SK-N-SH (cell line): ENCODE data around the gene FBXO15. TPM values are rescaled to one million over a fixed set of nuclear protein-coding genes. Genes with fewer than 3 reads are reported as not detected.

Experiments used
- CTCF ChIA-PET: fragments of 300-600, 350-600 bp; formaldehyde crosslinking; extraction: SDS; loops from one replicate; lab custom pipeline; 2021; lab: Yijun Ruan, JAX
- POLR2A ChIA-PET: fragments of 350-600 bp; sonication (Branson Sonifier 250); formaldehyde crosslinking; extraction: SDS; loops from one replicate; lab custom pipeline; 2020; ENCODE audit warnings: antibody characterized with exemption, inconsistent platforms; lab: Yijun Ruan, JAX
- DNase-seq: peaks from one replicate; pipeline ENCODE4 v3.0.0; 2012
- H2AFZ ChIP-seq: fragments of 200-600 bp; sonication (generic); 2 replicates; pipeline ENCODE4 v1.8.1; 2016; ENCODE audit warnings: antibody characterized with exemption, mild to moderate bottlenecking, low read depth
- H3F3A ChIP-seq: fragments of 200-600 bp; sonication (generic); replicated peaks from 2 replicates; pipeline ENCODE3; 2016; ENCODE audit warnings: antibody characterized with exemption, mild to moderate bottlenecking; ENCODE audit not compliant: insufficient read depth
- H3K27ac ChIP-seq, 2 experiments: fragments of 200-500 bp in 1 of 2; fragments of 200-600 bp in 1 of 2; sonication (Bioruptor generic) in 1 of 2; sonication (generic), shearing (Covaris generic) in 1 of 2; 2 replicates each; pipeline versions ENCODE4 v1.5.1 to v1.6.1; 2014 to 2016; ENCODE audit warnings: low read depth in 2 of 2, inconsistent platforms in 1 of 2, low read length in 1 of 2, mild to moderate bottlenecking in 1 of 2, mixed read lengths in 1 of 2
- H3K27me3 ChIP-seq: fragments of 200-600 bp; sonication (generic), shearing (Covaris generic); 2 replicates; pipeline ENCODE4 v1.6.1; 2016; ENCODE audit warnings: mixed run types; ENCODE audit not compliant: insufficient read depth
- H3K36me3 ChIP-seq, 2 experiments: fragments of 200-500 bp in 1 of 2; fragments of 200-600 bp in 1 of 2; sonication (Bioruptor generic) in 1 of 2; sonication (generic) in 1 of 2; replicated peaks in 1 of 2; 2 replicates each; pipeline versions ENCODE3 to v1.5.1; 2014 to 2016; ENCODE audit warnings: low read length in 1 of 2, mild to moderate bottlenecking in 1 of 2; ENCODE audit not compliant: insufficient read depth in 2 of 2, control insufficient read depth in 1 of 2
- H3K4me1 ChIP-seq, 2 experiments: fragments of 200-500 bp in 1 of 2; fragments of 200-600 bp in 1 of 2; sonication (Bioruptor generic) in 1 of 2; sonication (generic), shearing (Covaris generic) in 1 of 2; 2 replicates each; pipeline versions ENCODE4 v1.5.1 to v1.6.1; 2014 to 2016; ENCODE audit warnings: low read depth in 1 of 2, low read length in 1 of 2, mixed run types in 1 of 2; ENCODE audit not compliant: insufficient read depth in 2 of 2, control insufficient read depth in 1 of 2
- H3K4me2 ChIP-seq: fragments of 200-600 bp; sonication (generic), shearing (Covaris generic); 2 replicates; pipeline ENCODE4 v1.6.1; 2017; ENCODE audit warnings: mixed run types
- H3K4me3 ChIP-seq, 2 experiments: fragments of 200-500 bp in 1 of 2; fragments of 200-600 bp in 1 of 2; sonication (Bioruptor generic) in 1 of 2; sonication (generic), shearing (Covaris generic) in 1 of 2; 2 replicates each; pipeline versions ENCODE4 v1.5.1 to v1.8.1; 2014 to 2016; ENCODE audit warnings: low read depth in 2 of 2, inconsistent platforms in 1 of 2, low read length in 1 of 2, mild to moderate bottlenecking in 1 of 2, mixed read lengths in 1 of 2, moderate library complexity in 1 of 2
- H3K79me2 ChIP-seq: fragments of 200-600 bp; sonication (generic); 2 replicates; pipeline ENCODE4 v1.8.1; 2017; ENCODE audit warnings: mild to moderate bottlenecking; ENCODE audit not compliant: insufficient read depth
- H3K9ac ChIP-seq: fragments of 200-600 bp; sonication (generic); 2 replicates; pipeline ENCODE4 v1.6.1; 2017; ENCODE audit warnings: mixed run types
- H3K9me2 ChIP-seq: fragments of 200-600 bp; sonication (generic); 2 replicates; pipeline ENCODE4 v1.6.1; 2017; ENCODE audit warnings: mixed run types
- H3K9me3 ChIP-seq: fragments of 200-600 bp; sonication (generic); 2 replicates; pipeline ENCODE4 v1.6.1; 2017; ENCODE audit warnings: mixed run types, mild to moderate bottlenecking, moderate library complexity
- H4K20me1 ChIP-seq: fragments of 200-600 bp; sonication (generic); 2 replicates; pipeline ENCODE4 v1.6.1; 2017; ENCODE audit warnings: mild to moderate bottlenecking, mixed run types; ENCODE audit not compliant: insufficient read depth
- CHD2 ChIP-seq: fragments of 150-350 bp; IDR thresholded peaks from 2 replicates; pipeline ENCODE4 v1.6.1; 2018; ENCODE audit warnings: low read length; ENCODE audit not compliant: partially characterized antibody
- ELF1 ChIP-seq: IDR thresholded peaks from 2 replicates; pipeline ENCODE4 v1.4.0; 2012
- EP300 ChIP-seq, 2 experiments: IDR thresholded peaks; 2 replicates each; pipeline versions ENCODE4 v1.4.0 to v1.6.1; 2012; ENCODE audit warnings: borderline replicate concordance in 1 of 2, low read depth in 1 of 2, low read length in 1 of 2
- GABPA ChIP-seq: IDR thresholded peaks from 2 replicates; pipeline ENCODE4 v1.4.0; 2012; ENCODE audit warnings: low read depth, mild to moderate bottlenecking
- IRF3 ChIP-seq: fragments of 150-350 bp; IDR thresholded peaks from 2 replicates; pipeline ENCODE4 v1.6.1; 2016; ENCODE audit warnings: mild to moderate bottlenecking, low read depth, low read length
- MAX ChIP-seq: IDR thresholded peaks from 2 replicates; pipeline ENCODE4 v1.4.0; 2012; ENCODE audit warnings: low read depth
- MEF2A ChIP-seq: IDR thresholded peaks from 2 replicates; pipeline ENCODE4 v1.4.0; 2012; ENCODE audit warnings: low read depth, borderline replicate concordance
- MXI1 ChIP-seq: IDR thresholded peaks from 2 replicates; pipeline ENCODE4 v1.6.1; 2012; ENCODE audit warnings: mild to moderate bottlenecking, low read depth, low read length, improper control_type of control experiment
- NFIC ChIP-seq: IDR thresholded peaks from 2 replicates; pipeline ENCODE4 v1.4.0; 2012; ENCODE audit warnings: borderline replicate concordance
- NRF1 ChIP-seq: IDR thresholded peaks from 2 replicates; pipeline ENCODE4 v1.6.1; 2012; ENCODE audit warnings: low read depth, mild to moderate bottlenecking, low read length
- PBX3 ChIP-seq: IDR thresholded peaks from 2 replicates; pipeline ENCODE4; 2012
- POLR2AphosphoS5 ChIP-seq: IDR thresholded peaks from 2 replicates; pipeline ENCODE4 v1.6.1; 2012; ENCODE audit warnings: low read depth, low read length
- RCOR1 ChIP-seq: fragments of 150-350 bp; IDR thresholded peaks from 2 replicates; pipeline ENCODE4 v1.6.1; 2017; ENCODE audit warnings: antibody characterized with exemption, low read length
- SIN3A ChIP-seq: IDR thresholded peaks from 2 replicates; pipeline ENCODE4 v1.6.1; 2012; ENCODE audit warnings: low read depth, mild to moderate bottlenecking, low read length, moderate library complexity, borderline replicate concordance
- TCF12 ChIP-seq: IDR thresholded peaks from 2 replicates; pipeline ENCODE4 v1.4.0; 2012
- YY1 ChIP-seq: IDR thresholded peaks from 2 replicates; pipeline ENCODE4 v1.4.0; 2012; ENCODE audit warnings: low read depth, mild to moderate bottlenecking
- WGBS: methylation state at CpG from one replicate; pipeline ENCODE4 v1.1.6; 2017; ENCODE audit warnings: low lambda C conversion rate; 5-methylcytosine and 5-hydroxymethylcytosine counted together
- polyA plus RNA-seq, 3 experiments: library from polyadenylated mRNA; depleted of rRNA; stranded (reverse); fragments of >200 nt; gene quantifications; 2 replicates each; pipeline ENCODE4 v1.2.3, GENCODE V29; 2012
- TF ChIP-seq, protein P1 (sequence below): IDR thresholded peaks from 2 replicates; pipeline ENCODE4 v1.4.0; 2012; ENCODE audit warnings: low read depth, borderline replicate concordance

Gene FBXO15, protein sequence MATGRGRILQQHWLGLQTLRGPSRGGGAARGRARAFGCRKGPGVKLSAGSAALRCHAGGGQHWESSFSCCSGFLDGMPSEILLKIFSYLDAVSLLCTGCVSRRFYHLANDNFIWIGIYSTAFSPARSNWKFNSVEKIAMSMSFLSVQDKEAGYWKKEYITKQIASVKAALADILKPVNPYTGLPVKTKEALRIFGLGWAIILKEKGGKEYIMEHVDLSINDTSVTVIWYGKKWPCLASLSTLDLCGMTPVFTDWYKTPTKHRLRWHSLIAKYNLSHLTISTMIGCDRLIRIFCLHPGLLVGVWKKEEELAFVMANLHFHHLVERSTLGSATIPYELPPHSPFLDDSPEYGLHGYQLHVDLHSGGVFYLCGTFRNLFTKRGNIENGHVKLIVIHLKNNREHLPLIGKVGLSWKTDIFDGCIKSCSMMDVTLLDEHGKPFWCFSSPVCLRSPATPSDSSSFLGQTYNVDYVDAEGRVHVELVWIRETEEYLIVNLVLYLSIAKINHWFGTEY
- 0.62 and 0.70 TPM in 2 replicates for polyA plus RNA-seq (2012; rRNA removed)
- polyA plus RNA-seq (2012; cell fraction: cytosol; rRNA removed): 0.40 and 0.54 TPM in 2 replicates
- polyA plus RNA-seq (2012; cell fraction: nucleus; rRNA removed): 1.9 and 2.1 TPM in 2 replicates

DNA sequence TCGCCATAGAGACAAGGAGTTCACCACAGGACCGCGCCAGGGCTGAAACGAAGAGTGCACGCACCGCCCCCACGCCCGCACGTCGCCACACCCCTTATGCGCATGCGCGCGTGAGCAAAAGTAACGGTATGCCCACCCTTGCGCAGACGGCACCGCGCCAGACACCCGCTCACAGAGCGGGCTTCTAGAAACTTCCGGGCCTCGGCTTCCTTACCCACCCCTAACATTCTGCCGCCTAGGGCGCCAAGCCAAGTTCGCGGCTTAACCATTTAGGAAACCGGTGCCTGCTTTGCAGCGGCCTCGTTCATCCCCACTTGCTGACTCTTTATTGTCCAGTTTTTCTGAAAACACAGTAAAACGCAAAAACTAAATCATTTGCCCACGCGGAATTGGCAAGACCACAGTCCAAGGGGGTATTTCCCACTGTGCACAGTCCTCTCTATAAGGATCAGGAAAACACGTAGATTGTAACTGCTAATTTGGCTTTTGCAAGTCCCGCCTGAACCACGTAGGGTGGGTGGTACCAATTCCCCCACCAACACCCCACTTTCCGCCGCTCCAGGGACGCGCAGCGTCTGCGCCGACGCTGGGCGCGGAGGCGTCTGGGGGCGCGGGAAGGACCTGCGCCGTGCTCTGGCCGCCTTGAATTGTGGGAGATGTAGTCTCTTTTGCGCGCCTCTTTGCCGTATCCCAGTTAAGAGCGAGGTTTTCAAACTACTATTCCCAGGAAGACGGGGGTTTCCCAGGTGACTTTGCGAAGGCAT is at the start of gene FBXO15, which contains the start of gene TIMM21:
FBXO15 (minus strand) TSS at position 56 of the 764 bp plus-strand sequence; CDS start at position 7, 49 bp downstream.
TIMM21 (plus strand) TSS at position 745 of the 764 bp plus-strand sequence. CDS start 286 bp downstream, outside the sequence.
- H3K27ac ChIP-seq: peak within 1 kb of the TSS; percentile 91 to 99
- H3K4me1 ChIP-seq: peaks cover 12 to 16% of the 10 kb centered on the region in 2 experiments; a peak in 3 of 4 replicates
- CTCF ChIA-PET: no interaction called here
- no peaks in the 10 kb centered on the region for H4K20me1 ChIP-seq
- peaks cover 41% of the 10 kb centered on the region for H3K79me2 ChIP-seq
- no peaks in the 10 kb centered on the region for H3K27me3 ChIP-seq
- DNase-seq: peak; percentile 95
- TF ChIP-seq POLR2AphosphoS5 (peak; percentile 71), SIN3A (peak; percentile 83; the same call in 1 of the 2 replicates), RCOR1 (no peak), MEF2A (no peak), ELF1 (peak; percentile 55), NRF1 (peak; percentile 95), TCF12 (peak; percentile 23; the same call in 1 of the 2 replicates), NFIC (peak; percentile 72), MXI1 (peak; percentile 95), CHD2 (peak; percentile 90), IRF3 (no peak), YY1 (peak; percentile 93), GABPA (peak; percentile 39), MAX (peak; percentile 91), EP300 (IDR thresholded peaks at IDR 0.05; ENCODE audit: borderline replicate concordance in 1 of 2, low read depth in 1 of 2, low read length in 1 of 2) (peak in 1 of 2 experiments; percentile 45; a peak in 2 of 4 replicates), PBX3 (no peak)
- TF ChIP-seq, protein P1, sequence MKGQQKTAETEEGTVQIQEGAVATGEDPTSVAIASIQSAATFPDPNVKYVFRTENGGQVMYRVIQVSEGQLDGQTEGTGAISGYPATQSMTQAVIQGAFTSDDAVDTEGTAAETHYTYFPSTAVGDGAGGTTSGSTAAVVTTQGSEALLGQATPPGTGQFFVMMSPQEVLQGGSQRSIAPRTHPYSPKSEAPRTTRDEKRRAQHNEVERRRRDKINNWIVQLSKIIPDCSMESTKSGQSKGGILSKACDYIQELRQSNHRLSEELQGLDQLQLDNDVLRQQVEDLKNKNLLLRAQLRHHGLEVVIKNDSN: no peak; the same call in 1 of the 2 replicates
- peak within 1 kb of the TSS; percentile 87 to 97 for H3K4me3 ChIP-seq
- H3K9me3 ChIP-seq: no peaks in the 10 kb centered on the region
- peak within 1 kb of the TSS; percentile 85 for H3K9ac ChIP-seq
- no peaks in the 10 kb centered on the region for H3K9me2 ChIP-seq
- POLR2A ChIA-PET: no interaction called here
- under 1% methylated on average over 33 of the region's 58 CpGs for WGBS
- H2AFZ ChIP-seq: peak within 1 kb of the TSS; percentile 100
- peak within 1 kb of the TSS; percentile 96 for H3K4me2 ChIP-seq
- peaks cover 7% of the 10 kb centered on the region for H3F3A ChIP-seq
- peaks cover 0 to 13% of the 10 kb centered on the region in 2 experiments for H3K36me3 ChIP-seq
